Measurements from ENCODE around the gene LDLRAP1. TPM values are rescaled to one million over a fixed set of nuclear protein-coding genes. Genes with fewer than 3 reads are reported as not detected.
"Not testable (repeated sequence)": the region's sequence is repeated elsewhere in the genome, so short reads cannot be mapped to it uniquely, and the experiment has no call there.

Gene LDLRAP1
- total RNA-seq, 6 experiments from 2014 or later = 10.4 to 14.1 (median 12.7) TPM

DNA sequence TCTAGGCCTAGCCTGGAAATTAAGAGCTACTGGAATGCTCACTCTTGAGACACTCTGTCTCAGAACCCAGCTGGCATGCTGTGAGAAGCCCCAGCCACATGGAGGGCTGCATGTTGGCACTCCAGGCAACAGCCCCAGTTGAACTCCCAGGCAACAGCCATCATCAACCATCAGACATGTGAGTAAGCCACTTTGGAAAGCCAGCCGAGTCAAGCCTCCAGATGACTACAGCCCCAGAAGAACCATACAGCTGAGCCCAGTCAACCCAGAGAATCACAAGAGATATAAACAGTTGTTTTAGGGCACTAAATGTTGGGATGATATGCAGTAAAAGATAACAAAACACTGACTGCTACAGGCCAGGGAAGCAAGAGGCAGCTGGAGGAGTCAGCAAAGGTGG lies 55.5 kb downstream of the LDLRAP1 start:
- H3K4me3 Mint-ChIP-seq = no peak overlapping the region
- H3K9me3 Mint-ChIP-seq = peaks cover 12% of the 10 kb centered on the region
- H3K4me1 Mint-ChIP-seq (ENCODE audit: low read depth) = no peaks in the 10 kb centered on the region
- DNase-seq = no peak
- TF ChIP-seq, protein P1, sequence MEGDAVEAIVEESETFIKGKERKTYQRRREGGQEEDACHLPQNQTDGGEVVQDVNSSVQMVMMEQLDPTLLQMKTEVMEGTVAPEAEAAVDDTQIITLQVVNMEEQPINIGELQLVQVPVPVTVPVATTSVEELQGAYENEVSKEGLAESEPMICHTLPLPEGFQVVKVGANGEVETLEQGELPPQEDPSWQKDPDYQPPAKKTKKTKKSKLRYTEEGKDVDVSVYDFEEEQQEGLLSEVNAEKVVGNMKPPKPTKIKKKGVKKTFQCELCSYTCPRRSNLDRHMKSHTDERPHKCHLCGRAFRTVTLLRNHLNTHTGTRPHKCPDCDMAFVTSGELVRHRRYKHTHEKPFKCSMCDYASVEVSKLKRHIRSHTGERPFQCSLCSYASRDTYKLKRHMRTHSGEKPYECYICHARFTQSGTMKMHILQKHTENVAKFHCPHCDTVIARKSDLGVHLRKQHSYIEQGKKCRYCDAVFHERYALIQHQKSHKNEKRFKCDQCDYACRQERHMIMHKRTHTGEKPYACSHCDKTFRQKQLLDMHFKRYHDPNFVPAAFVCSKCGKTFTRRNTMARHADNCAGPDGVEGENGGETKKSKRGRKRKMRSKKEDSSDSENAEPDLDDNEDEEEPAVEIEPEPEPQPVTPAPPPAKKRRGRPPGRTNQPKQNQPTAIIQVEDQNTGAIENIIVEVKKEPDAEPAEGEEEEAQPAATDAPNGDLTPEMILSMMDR (IDR thresholded peaks at IDR 0.05) = no peak
- peaks cover 7% of the 10 kb centered on the region for H3K36me3 Mint-ChIP-seq (ENCODE audit: low read depth)
- H3K27me3 Mint-ChIP-seq (ENCODE audit: insufficient read depth) = peaks cover 36% of the 10 kb centered on the region
- no peak overlapping the region for H3K27ac Mint-ChIP-seq

DNA sequence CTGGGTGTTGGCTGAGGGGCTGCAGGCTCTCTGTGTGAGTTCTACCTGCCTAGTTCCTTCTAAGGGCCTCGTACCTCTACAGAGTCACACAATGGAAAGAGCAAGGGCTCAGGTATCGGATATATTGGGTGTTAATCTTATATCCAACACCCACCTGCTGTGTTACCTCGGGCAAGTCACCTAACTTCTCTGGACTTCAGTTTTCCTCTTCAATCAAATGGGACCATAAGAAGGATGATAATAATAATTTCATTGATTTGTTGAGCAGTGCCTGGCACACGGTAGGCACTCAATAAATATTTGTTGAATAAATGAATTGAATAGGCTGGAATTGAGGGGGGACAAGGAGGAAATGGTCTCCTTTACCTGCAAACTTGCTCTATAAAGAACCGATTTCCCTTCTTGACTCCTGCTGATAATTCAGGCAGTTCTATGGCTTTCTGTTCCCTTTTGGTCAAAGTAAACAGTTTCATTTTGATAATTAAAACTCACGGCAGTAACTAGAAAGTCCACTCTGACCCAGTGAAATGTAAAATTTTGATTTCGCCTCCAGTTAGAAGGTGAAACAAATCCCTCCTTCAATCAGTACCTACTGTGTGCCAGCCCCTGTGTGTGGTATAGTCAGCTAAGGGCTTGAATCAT lies 56.7 kb downstream of the LDLRAP1 start:
- no peak overlapping the region for H3K4me3 Mint-ChIP-seq
- H3K27ac Mint-ChIP-seq = no peak overlapping the region
- peaks cover 7% of the 10 kb centered on the region for H3K36me3 Mint-ChIP-seq (ENCODE audit: low read depth)
- H3K9me3 Mint-ChIP-seq = peaks cover 12% of the 10 kb centered on the region
- TF ChIP-seq, protein P1 (IDR thresholded peaks at IDR 0.05) = no peak
- H3K4me1 Mint-ChIP-seq (ENCODE audit: low read depth) = no peaks in the 10 kb centered on the region
- DNase-seq = no peak
- H3K27me3 Mint-ChIP-seq (ENCODE audit: insufficient read depth) = peaks cover 32% of the 10 kb centered on the region

DNA sequence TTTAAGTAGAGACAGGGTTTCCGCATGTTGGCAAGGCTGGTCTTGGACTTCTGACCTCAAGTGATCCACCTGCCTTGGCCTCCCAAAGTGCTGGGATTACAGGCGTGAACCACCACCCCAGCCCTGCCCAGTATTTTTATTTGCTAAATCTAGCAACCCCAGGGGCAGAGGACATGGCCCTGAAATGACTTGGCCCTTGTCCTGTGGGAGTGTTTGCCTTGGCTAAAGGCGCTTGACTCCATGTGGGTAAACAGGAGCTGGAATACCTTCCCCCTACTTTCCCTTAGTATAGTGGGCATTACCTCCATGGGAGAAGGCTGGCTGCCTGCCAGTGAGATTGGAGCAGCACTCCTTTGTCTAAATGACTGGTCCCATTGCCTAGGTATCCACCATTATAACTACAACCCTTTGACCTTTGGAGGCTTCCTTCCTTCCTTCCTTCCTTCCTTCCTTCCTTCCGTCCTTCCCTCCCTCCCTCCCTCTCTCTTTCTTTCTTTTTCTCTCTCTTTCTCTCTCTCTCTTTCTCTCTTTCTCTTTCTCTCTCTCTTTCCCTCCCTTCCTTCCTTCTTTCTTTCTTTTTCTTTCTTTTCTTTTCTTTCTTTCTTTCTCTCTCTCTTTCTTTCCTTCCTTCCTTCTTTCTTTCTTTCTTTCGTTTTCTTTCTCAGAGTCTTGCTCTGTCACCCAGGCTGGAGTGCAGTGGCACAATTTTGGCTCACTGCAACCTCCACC lies 57.7 kb downstream of the LDLRAP1 start:
- H3K27ac Mint-ChIP-seq; H3K4me1 Mint-ChIP-seq (ENCODE audit: low read depth); H3K36me3 Mint-ChIP-seq (ENCODE audit: low read depth); H3K4me3 Mint-ChIP-seq; DNase-seq: not testable (repeated sequence)
- Mint-ChIP-seq H3K27me3 (ENCODE audit: insufficient read depth) (peaks cover 31% of the 10 kb centered on the region), H3K9me3 (peaks cover 12% of the 10 kb centered on the region)

DNA sequence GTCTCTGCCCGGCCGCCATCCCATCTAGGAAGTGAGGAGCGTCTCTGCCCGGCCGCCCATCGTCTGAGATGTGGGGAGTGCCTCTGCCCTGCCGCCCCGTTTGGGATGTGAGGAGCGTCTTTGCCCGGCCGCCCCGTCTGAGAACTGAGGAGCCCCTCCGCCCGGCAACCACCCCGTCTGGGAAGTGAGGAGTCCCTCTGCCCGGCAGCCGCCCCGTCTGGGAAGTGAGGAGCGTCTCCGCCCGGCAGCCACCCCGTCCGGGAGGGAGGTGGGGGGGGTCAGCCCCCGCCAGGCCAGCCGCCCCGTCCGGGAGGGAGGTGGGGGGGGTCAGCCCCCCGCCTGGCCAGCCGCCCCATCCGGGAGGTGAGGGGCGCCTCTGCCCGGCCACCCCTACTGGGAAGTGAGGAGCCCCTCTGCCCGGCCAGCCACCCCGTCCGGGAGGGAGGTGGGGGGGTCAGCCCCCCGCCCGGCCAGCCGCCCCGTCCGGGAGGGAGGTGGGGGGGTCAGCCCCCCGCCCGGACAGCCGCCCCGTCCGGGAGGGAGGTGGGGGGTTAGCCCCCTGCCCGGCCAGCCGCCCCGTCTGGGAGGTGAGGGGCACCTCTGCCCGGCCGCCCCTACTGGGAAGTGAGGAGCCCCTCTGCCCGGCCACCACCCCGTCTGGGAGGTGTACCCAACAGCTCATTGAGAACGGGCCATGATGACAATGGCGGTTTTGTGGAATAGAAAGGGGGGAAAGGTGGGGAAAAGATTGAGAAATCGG lies 60.6 kb downstream of the LDLRAP1 start:
- not testable (repeated sequence) for H3K9me3 Mint-ChIP-seq

DNA sequence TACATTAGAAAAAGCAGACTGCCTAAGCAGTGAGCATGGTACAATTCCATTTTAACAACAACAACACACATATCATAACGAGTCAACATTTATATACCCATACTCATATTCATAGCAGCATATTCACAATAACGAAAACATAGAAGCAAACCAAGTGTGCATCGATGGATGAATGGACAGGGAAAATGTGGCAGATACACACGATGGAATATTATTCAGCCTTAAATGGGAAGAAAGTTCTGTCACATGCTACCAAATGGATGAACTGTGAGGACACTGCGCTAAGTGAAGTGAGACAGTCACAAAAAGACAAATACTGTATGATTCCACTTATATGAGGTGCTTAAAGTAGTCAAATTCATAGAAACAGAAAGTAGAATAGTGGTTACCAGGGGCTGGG lies 63.7 kb downstream of the LDLRAP1 start:
- TF ChIP-seq, protein P1 (IDR thresholded peaks at IDR 0.05) = no peak
- no peaks in the 10 kb centered on the region for H3K36me3 Mint-ChIP-seq (ENCODE audit: low read depth)
- no peaks in the 10 kb centered on the region for H3K4me1 Mint-ChIP-seq (ENCODE audit: low read depth)
- H3K4me3 Mint-ChIP-seq = no peak overlapping the region
- no peak for DNase-seq
- no peaks in the 10 kb centered on the region for H3K9me3 Mint-ChIP-seq
- H3K27me3 Mint-ChIP-seq (ENCODE audit: insufficient read depth) = peaks cover 35% of the 10 kb centered on the region
- no peak overlapping the region for H3K27ac Mint-ChIP-seq

More for the DNA sequence above, 60.6 kb downstream of the LDLRAP1 start:
- H3K27me3 Mint-ChIP-seq (ENCODE audit: insufficient read depth) = peaks cover 26% of the 10 kb centered on the region
- H3K27ac Mint-ChIP-seq; DNase-seq; H3K4me1 Mint-ChIP-seq (ENCODE audit: low read depth); H3K36me3 Mint-ChIP-seq (ENCODE audit: low read depth); H3K4me3 Mint-ChIP-seq: not testable (repeated sequence)

DNA sequence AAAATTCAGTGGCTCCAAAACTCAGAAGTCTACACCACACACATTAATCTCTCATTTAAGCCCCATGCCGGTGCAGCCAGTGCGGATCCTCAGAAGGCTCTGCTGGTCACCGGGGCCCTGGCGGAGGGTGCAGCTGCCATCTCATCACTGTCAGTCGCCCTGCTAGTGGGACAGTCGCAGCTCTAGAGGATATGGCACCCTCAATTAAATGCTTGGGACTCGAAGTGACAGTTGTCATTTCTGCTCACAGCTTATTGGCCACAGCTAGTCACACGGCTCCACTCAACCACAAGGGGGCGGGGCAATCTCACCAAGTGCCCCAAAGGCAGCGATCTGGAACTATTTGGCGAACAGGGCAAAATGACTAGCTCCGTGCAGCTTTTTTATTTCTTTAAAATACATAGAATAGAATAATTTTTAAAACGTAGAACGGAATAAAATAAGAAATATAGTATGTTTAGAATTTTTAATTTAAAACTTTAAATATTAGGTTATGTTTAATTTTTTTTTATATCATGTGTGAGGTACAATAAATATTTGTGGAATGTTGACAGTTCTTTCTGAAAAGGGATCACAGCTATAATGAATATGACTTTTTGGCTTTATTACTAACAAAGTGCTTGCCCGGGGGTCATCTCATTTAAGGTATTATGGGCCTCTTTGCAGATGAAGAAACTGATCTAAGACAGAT lies 65.2 kb downstream of the LDLRAP1 start:
- Mint-ChIP-seq H3K9me3 (no peaks in the 10 kb centered on the region), H3K4me1 (ENCODE audit: low read depth) (no peaks in the 10 kb centered on the region), H3K4me3 (no peak overlapping the region), H3K36me3 (ENCODE audit: low read depth) (no peaks in the 10 kb centered on the region), H3K27ac (no peak overlapping the region), H3K27me3 (ENCODE audit: insufficient read depth) (peaks cover 46% of the 10 kb centered on the region)
- TF ChIP-seq, protein P1 (IDR thresholded peaks at IDR 0.05) = peak; percentile 86
- peak; percentile 50 for DNase-seq

Data from HFFc6 (cell line).